Sigmoid colon (tissue), 4 donors: ENCODE data around the gene PPP1R26.
"Not testable (repeated sequence)": the region's sequence is repeated elsewhere in the genome, so short reads cannot be mapped to it uniquely, and the experiment has no call there.

Experiments used
- CTCF ChIP-seq, 4 experiments: fragments of 450-650 bp in 3 of 4; fragments of 200-600 bp in 1 of 4; IDR thresholded peaks; one replicate each; pipeline ENCODE4 v1.5.1; 2016 to 2019; ENCODE audit warnings: antibody characterized with exemption in 4 of 4, mild to moderate bottlenecking in 3 of 4, moderate library complexity in 2 of 4
- EP300 ChIP-seq, 4 donors: sonication (generic); formaldehyde crosslinking; IDR thresholded peaks; one replicate each; pipeline ENCODE4 v1.6.1; 2017; ENCODE audit warnings: antibody characterized with exemption in 4 of 4
- POLR2A ChIP-seq, 2 donors: fragments of 450-650 bp; IDR thresholded peaks; one replicate each; pipeline ENCODE4 v1.6.1; 2016; ENCODE audit warnings: antibody characterized with exemption in 2 of 2, mild to moderate bottlenecking in 2 of 2, moderate library complexity in 2 of 2
- POLR2AphosphoS5 ChIP-seq, 4 donors: sonication (generic); formaldehyde crosslinking; IDR thresholded peaks; one replicate each; pipeline ENCODE4 v1.6.1; 2017; ENCODE audit warnings: antibody characterized with exemption in 4 of 4

GRCh38 chr9:135535631-135536030 lies 56.0 kb downstream of the PPP1R26 start:
- not testable (repeated sequence) for TF ChIP-seq CTCF, EP300, POLR2A, POLR2AphosphoS5 (IDR thresholded peaks at IDR 0.05)
